GM12872 (cell line): ENCODE measurements around the gene DUSP6.

Experiments
- CTCF ChIP-seq: IDR thresholded peaks from 3 replicates; pipeline ENCODE4 v1.5.1; 2011; ENCODE audit warnings: low read depth, mild to moderate bottlenecking, low read length, moderate library complexity; ENCODE audit not compliant: insufficient read depth

DUSP6 gene

DNA sequence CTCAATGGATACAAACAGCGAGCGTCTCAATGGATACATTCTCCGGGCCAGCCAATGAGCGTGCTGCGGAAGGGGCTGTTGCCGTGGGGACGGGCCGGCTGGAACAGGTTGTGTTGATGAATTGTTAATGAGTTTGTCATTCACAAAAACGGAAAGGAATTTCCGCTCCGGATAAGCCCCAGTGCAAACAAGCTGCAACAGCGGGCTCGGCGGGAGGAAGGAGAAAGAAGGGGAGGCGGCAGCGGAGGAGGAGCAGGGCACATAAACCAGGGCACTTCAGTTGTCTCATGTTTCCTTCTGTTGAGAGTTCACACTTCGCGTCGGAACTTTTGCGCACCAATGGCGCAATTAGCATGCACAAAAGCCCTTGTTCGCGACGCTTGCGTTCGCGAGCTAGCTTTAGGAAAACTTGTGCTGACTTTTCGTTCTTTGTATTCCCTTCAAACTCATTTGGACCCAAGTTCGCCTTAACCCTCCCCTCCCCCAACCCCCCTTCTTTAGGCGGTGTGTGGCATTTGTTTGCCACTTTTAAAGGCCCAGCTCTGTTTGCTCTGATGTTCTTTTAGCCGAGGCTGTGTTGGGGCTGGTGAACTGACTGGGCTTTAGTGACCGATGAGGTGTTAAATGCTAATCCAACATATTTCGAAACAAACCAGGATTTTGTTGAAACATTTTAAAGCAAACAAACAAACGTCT, at the start of gene DUSP6:
DUSP6 (minus strand) TSS at position 10 of the 696 bp plus-strand sequence. CDS start 462 bp downstream, outside the sequence.
- no peak for TF ChIP-seq CTCF

DNA sequence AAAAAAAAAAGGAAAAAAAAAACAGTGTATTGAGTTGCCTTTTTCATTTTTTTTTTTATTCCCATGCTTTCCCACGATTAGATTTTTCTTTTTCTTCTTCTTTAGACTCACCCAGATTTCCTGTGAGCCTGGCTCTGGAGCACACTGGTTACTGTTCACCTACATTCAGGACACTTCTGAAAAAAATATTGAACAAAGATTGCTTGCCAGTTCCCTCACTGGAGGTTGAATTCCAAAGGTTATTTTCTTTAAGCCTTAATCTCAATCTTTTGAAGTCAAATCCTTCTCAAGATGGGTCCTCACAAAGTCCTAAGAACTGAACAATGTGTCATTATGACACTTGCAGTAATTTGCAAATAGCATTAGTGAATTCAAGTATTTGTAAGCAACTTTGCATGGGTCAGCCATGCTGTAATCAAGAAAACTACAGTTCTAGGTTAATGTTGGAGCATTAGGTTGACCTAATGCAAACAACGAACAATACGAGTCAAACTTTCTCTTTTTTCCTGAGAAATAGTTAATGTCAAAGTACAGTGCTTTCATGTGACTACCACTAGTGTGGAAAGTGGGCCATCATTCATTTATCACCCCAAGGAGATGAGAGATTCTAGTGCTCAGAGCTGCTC, 49.2 kb upstream of the DUSP6 start:
- no peak for TF ChIP-seq CTCF

DNA sequence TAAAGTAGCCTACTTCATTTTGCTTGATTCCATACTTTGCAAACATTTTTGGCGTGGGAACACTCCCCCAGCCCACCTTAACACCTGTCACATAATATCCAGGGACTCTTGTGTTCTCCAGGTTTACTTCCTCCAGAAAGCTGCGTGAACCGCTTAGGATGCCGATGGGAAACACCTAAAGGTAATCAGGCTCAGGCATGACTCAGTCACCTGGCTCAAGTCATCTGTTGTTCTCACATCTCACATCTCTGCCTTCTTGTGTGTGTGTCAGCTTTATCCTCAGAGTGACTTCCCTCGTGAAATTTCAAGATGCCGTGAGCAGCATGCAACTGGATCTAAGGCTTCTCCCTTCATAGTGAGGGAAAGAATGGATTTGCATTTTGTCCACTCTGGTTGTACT, 48.1 kb upstream of the DUSP6 start:
- TF ChIP-seq CTCF: no peak

DNA sequence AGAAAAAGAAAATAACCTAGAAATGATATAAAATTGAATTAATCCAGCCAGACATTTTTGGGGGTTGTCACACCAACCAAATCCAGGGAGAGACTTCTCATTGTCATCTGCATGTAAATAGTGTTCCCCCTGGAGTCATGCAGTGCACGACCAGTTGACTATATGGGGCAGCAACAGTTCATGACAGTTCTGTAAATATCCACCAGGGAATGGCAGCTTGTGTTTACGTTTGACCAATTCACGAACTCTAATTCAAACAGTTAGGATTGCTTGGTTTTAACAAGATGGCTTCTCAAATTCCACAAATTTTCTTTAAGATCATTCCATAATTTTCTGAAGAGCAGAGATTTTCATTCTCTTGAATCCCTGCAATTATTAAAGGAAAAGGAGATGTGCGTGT, 43.4 kb upstream of the DUSP6 start:
- TF ChIP-seq CTCF: no peak

DNA sequence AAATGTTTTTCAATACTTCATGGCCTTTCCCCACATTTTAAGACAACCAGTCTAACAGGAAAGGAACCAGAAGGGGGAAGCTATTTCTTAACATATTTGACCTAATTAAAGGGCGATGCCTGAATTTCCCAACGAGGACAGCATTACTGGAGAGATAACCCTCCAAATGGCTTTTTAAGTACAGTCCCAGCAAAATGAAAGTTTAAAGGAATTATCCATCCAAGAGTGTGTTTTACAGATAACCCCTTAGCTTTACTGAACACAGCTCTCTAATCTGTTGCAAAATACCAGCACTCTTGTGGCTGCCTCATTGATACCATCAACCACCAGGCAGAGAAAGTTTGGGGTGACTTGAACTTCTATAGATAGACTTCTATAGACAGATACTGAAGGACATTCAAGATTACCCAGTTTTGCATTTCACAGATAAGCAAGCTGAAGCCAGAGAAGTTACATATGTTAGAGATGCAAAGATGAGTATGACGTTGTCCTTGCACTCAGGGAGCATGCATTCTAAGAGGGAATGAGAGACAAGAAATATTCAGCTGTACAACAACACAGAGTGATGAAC, 41.3 kb upstream of the DUSP6 start:
- TF ChIP-seq CTCF: no peak

GRCh38 chr12:89392391-89392790, 40.1 kb upstream of the DUSP6 start:
- TF ChIP-seq CTCF: no peak

- TF ChIP-seq CTCF: no peak
Observed at GRCh38 chr12:89391726-89392336, 39.5 kb upstream of the DUSP6 start.
